Omental fat pad (tissue), 4 donors: ENCODE data around the gene SCGN. TPM values are rescaled to one million over a fixed set of nuclear protein-coding genes. Genes with fewer than 3 reads are reported as not detected.

Experiments used
- ATAC-seq: fragments of 150-250 bp; one replicate; pipeline ENCODE4 v1.9.1; 2016; ENCODE audit warnings: mild to moderate bottlenecking, moderate library complexity; ENCODE audit not compliant: low FRiP score
- DNase-seq: peaks from one replicate; pipeline ENCODE4 v3.0.0-alpha.2; 2019; ENCODE audit warnings: low spot score
- CTCF ChIP-seq, 3 donors: fragments of 450-650 bp; IDR thresholded peaks; one replicate each; pipeline ENCODE4 v1.5.1; 2016 to 2017; ENCODE audit warnings: antibody characterized with exemption in 3 of 3, mild to moderate bottlenecking in 3 of 3, moderate library complexity in 2 of 3
- total RNA-seq, 4 donors: library from RNA; depleted of rRNA; stranded (reverse); fragments of >200 nt; gene quantifications; one replicate each; pipeline ENCODE4 v1.1.0, GENCODE V29; 2016

SCGN gene
- total RNA-seq, 4 donors from 2014 or later = 2.4 to 18.1 (median 6.4) TPM

GRCh38 chr6:25691894-25692293 is 39.9 kb downstream of the SCGN start:
- DNase-seq (no peak), ATAC-seq (no peak)
- TF ChIP-seq CTCF (IDR thresholded peaks at IDR 0.05) = no peak

GRCh38 chr6:25692472-25692871 is 40.5 kb downstream of the SCGN start:
- DNase-seq (no peak), ATAC-seq (no peak)
- no peak for TF ChIP-seq CTCF (IDR thresholded peaks at IDR 0.05)

- no peak for TF ChIP-seq CTCF (IDR thresholded peaks at IDR 0.05)
- no peak for DNase-seq
- ATAC-seq = no peak
These were observed 42.4 kb downstream of the SCGN start for GRCh38 chr6:25694366-25694765.

- no peak for DNase-seq
- TF ChIP-seq CTCF (IDR thresholded peaks at IDR 0.05) = no peak
- no peak for ATAC-seq
These were observed 43.7 kb downstream of the SCGN start for GRCh38 chr6:25695671-25696070.

GRCh38 chr6:25697537-25698340 is 45.7 kb downstream of the SCGN start:
- no peak for DNase-seq
- ATAC-seq = no peak
- no peak for TF ChIP-seq CTCF (IDR thresholded peaks at IDR 0.05)

GRCh38 chr6:25698631-25699030 is 46.6 kb downstream of the SCGN start:
- no peak for TF ChIP-seq CTCF (IDR thresholded peaks at IDR 0.05)
- ATAC-seq = no peak
- no peak for DNase-seq

GRCh38 chr6:25699649-25700048 is 47.6 kb downstream of the SCGN start:
- TF ChIP-seq CTCF (IDR thresholded peaks at IDR 0.05) = no peak
- ATAC-seq (no peak), DNase-seq (no peak)
